ENCODE measurements around the gene ZBTB7C. TPM values are rescaled to one million over a fixed set of nuclear protein-coding genes. Genes with fewer than 3 reads are reported as not detected.

Gene ZBTB7C
- polyA plus RNA-seq, 2 donors: 20.6 to 24.5 TPM

- 83 to 91% methylated on average over 8 to 10 of the region's 10 CpGs for WGBS, 2 donors
- Histone ChIP-seq H3K27ac (ENCODE audit: low read depth in 2 of 2, low read length in 1 of 2) (peak overlapping the region; percentile 92 to 93), H3K4me3 (ENCODE audit: low read depth in 1 of 2, low read length in 2 of 2) (no peak overlapping the region), H3K36me3 (ENCODE audit: control insufficient read depth in 2 of 2, insufficient read depth in 2 of 2, low read length in 1 of 2) (no peaks in the 10 kb centered on the region), H3K27me3 (ENCODE audit: control insufficient read depth in 1 of 2, insufficient read depth in 2 of 2, low read length in 2 of 2) (no peaks in the 10 kb centered on the region), H3K4me1 (ENCODE audit: control insufficient read depth in 2 of 2, insufficient read depth in 2 of 2, low read length in 1 of 2) (peaks cover 0 to 28% of the 10 kb centered on the region in 2 donors), H3K9me3 (ENCODE audit: control insufficient read depth in 2 of 2, insufficient read depth in 1 of 2, low read depth in 1 of 2, low read length in 1 of 2) (no peaks in the 10 kb centered on the region)
Measured at GRCh38 chr18:48140731-48141130, 268.5 kb downstream of the ZBTB7C start.

- no peaks in the 10 kb centered on the region for H3K36me3 ChIP-seq (ENCODE audit: control insufficient read depth in 2 of 2, insufficient read depth in 2 of 2, low read length in 1 of 2)
- H3K9me3 ChIP-seq (ENCODE audit: control insufficient read depth in 2 of 2, insufficient read depth in 1 of 2, low read depth in 1 of 2, low read length in 1 of 2): no peaks in the 10 kb centered on the region
- WGBS, 2 donors: 32 to 38% methylated on average over 14 of the region's 14 CpGs
- peaks cover 0 to 28% of the 10 kb centered on the region in 2 donors for H3K4me1 ChIP-seq (ENCODE audit: control insufficient read depth in 2 of 2, insufficient read depth in 2 of 2, low read length in 1 of 2)
- no peaks in the 10 kb centered on the region for H3K27me3 ChIP-seq (ENCODE audit: control insufficient read depth in 1 of 2, insufficient read depth in 2 of 2, low read length in 2 of 2)
- peak overlapping the region; percentile 92 to 93 for H3K27ac ChIP-seq (ENCODE audit: low read depth in 2 of 2, low read length in 1 of 2)
- no peak overlapping the region for H3K4me3 ChIP-seq (ENCODE audit: low read depth in 1 of 2, low read length in 2 of 2)
Measured at GRCh38 chr18:48139431-48140347, 269.5 kb downstream of the ZBTB7C start.

GRCh38 chr18:48138660-48139430 is 270.3 kb downstream of the ZBTB7C start:
- Histone ChIP-seq H3K4me3 (ENCODE audit: low read depth in 1 of 2, low read length in 2 of 2) (no peak overlapping the region), H3K4me1 (ENCODE audit: control insufficient read depth in 2 of 2, insufficient read depth in 2 of 2, low read length in 1 of 2) (peaks cover 0 to 28% of the 10 kb centered on the region in 2 donors), H3K27ac (ENCODE audit: low read depth in 2 of 2, low read length in 1 of 2) (peak overlapping the region; percentile 92 to 93), H3K9me3 (ENCODE audit: control insufficient read depth in 2 of 2, insufficient read depth in 1 of 2, low read depth in 1 of 2, low read length in 1 of 2) (no peaks in the 10 kb centered on the region), H3K27me3 (ENCODE audit: control insufficient read depth in 1 of 2, insufficient read depth in 2 of 2, low read length in 2 of 2) (no peaks in the 10 kb centered on the region), H3K36me3 (ENCODE audit: control insufficient read depth in 2 of 2, insufficient read depth in 2 of 2, low read length in 1 of 2) (no peaks in the 10 kb centered on the region)
- WGBS, 2 donors: 51 to 60% methylated on average over 7 of the region's 7 CpGs

- Histone ChIP-seq H3K4me1 (ENCODE audit: control insufficient read depth in 2 of 2, insufficient read depth in 2 of 2, low read length in 1 of 2) (peaks cover 0 to 28% of the 10 kb centered on the region in 2 donors), H3K4me3 (ENCODE audit: low read depth in 1 of 2, low read length in 2 of 2) (no peak overlapping the region), H3K9me3 (ENCODE audit: control insufficient read depth in 2 of 2, insufficient read depth in 1 of 2, low read depth in 1 of 2, low read length in 1 of 2) (no peaks in the 10 kb centered on the region), H3K27ac (ENCODE audit: low read depth in 2 of 2, low read length in 1 of 2) (peak overlapping the region; percentile 87 to 92), H3K27me3 (ENCODE audit: control insufficient read depth in 1 of 2, insufficient read depth in 2 of 2, low read length in 2 of 2) (no peaks in the 10 kb centered on the region), H3K36me3 (ENCODE audit: control insufficient read depth in 2 of 2, insufficient read depth in 2 of 2, low read length in 1 of 2) (no peaks in the 10 kb centered on the region)
- WGBS, 2 donors: 44 to 56% methylated on average over 4 of the region's 4 CpGs
Measured at GRCh38 chr18:48138210-48138609, 271.0 kb downstream of the ZBTB7C start.

GRCh38 chr18:48137374-48138081 is 271.7 kb downstream of the ZBTB7C start:
- no peaks in the 10 kb centered on the region for H3K27me3 ChIP-seq (ENCODE audit: control insufficient read depth in 1 of 2, insufficient read depth in 2 of 2, low read length in 2 of 2)
- H3K4me1 ChIP-seq (ENCODE audit: control insufficient read depth in 2 of 2, insufficient read depth in 2 of 2, low read length in 1 of 2): peaks cover 2 to 26% of the 10 kb centered on the region in 2 donors
- 37 to 40% methylated on average over 10 of the region's 10 CpGs for WGBS, 2 donors

GRCh38 chr18:48136827-48137373 is 272.3 kb downstream of the ZBTB7C start:
- peak overlapping the region; percentile 76 to 85 for H3K4me3 ChIP-seq (ENCODE audit: low read depth in 1 of 2, low read length in 2 of 2)
- no peaks in the 10 kb centered on the region for H3K36me3 ChIP-seq (ENCODE audit: control insufficient read depth in 2 of 2, insufficient read depth in 2 of 2, low read length in 1 of 2)
- H3K9me3 ChIP-seq (ENCODE audit: control insufficient read depth in 2 of 2, insufficient read depth in 1 of 2, low read depth in 1 of 2, low read length in 1 of 2): no peaks in the 10 kb centered on the region
- peaks cover 2 to 19% of the 10 kb centered on the region in 2 donors for H3K4me1 ChIP-seq (ENCODE audit: control insufficient read depth in 2 of 2, insufficient read depth in 2 of 2, low read length in 1 of 2)
- 4% methylated on average over 51 of the region's 51 CpGs for WGBS, 2 donors
- H3K27me3 ChIP-seq (ENCODE audit: control insufficient read depth in 1 of 2, insufficient read depth in 2 of 2, low read length in 2 of 2): no peaks in the 10 kb centered on the region
- peak overlapping the region; percentile 88 to 92 for H3K27ac ChIP-seq (ENCODE audit: low read depth in 2 of 2, low read length in 1 of 2)

More at GRCh38 chr18:48137374-48138081, 271.7 kb downstream of the ZBTB7C start:
- Histone ChIP-seq H3K27ac (ENCODE audit: low read depth in 2 of 2, low read length in 1 of 2) (peak overlapping the region; percentile 88 to 92), H3K36me3 (ENCODE audit: control insufficient read depth in 2 of 2, insufficient read depth in 2 of 2, low read length in 1 of 2) (no peaks in the 10 kb centered on the region), H3K9me3 (ENCODE audit: control insufficient read depth in 2 of 2, insufficient read depth in 1 of 2, low read depth in 1 of 2, low read length in 1 of 2) (no peaks in the 10 kb centered on the region), H3K4me3 (ENCODE audit: low read depth in 1 of 2, low read length in 2 of 2) (peak overlapping the region; percentile 76 to 85)

GRCh38 chr18:48136051-48136826 is 272.9 kb downstream of the ZBTB7C start:
- WGBS, 2 donors: 1% methylated on average over 64 to 65 of the region's 65 CpGs
- Histone ChIP-seq H3K27ac (ENCODE audit: low read depth in 2 of 2, low read length in 1 of 2) (peak overlapping the region; percentile 88 to 92), H3K27me3 (ENCODE audit: control insufficient read depth in 1 of 2, insufficient read depth in 2 of 2, low read length in 2 of 2) (no peaks in the 10 kb centered on the region), H3K9me3 (ENCODE audit: control insufficient read depth in 2 of 2, insufficient read depth in 1 of 2, low read depth in 1 of 2, low read length in 1 of 2) (no peaks in the 10 kb centered on the region), H3K4me3 (ENCODE audit: low read depth in 1 of 2, low read length in 2 of 2) (peak overlapping the region; percentile 76 to 85), H3K4me1 (ENCODE audit: control insufficient read depth in 2 of 2, insufficient read depth in 2 of 2, low read length in 1 of 2) (peaks cover 2 to 18% of the 10 kb centered on the region in 2 donors), H3K36me3 (ENCODE audit: control insufficient read depth in 2 of 2, insufficient read depth in 2 of 2, low read length in 1 of 2) (no peaks in the 10 kb centered on the region)

GRCh38 chr18:48135436-48135966 is 273.7 kb downstream of the ZBTB7C start:
- Histone ChIP-seq H3K27me3 (ENCODE audit: control insufficient read depth in 1 of 2, insufficient read depth in 2 of 2, low read length in 2 of 2) (no peaks in the 10 kb centered on the region), H3K27ac (ENCODE audit: low read depth in 2 of 2, low read length in 1 of 2) (peak overlapping the region; percentile 88 to 92), H3K36me3 (ENCODE audit: control insufficient read depth in 2 of 2, insufficient read depth in 2 of 2, low read length in 1 of 2) (no peaks in the 10 kb centered on the region), H3K9me3 (ENCODE audit: control insufficient read depth in 2 of 2, insufficient read depth in 1 of 2, low read depth in 1 of 2, low read length in 1 of 2) (no peaks in the 10 kb centered on the region), H3K4me1 (ENCODE audit: control insufficient read depth in 2 of 2, insufficient read depth in 2 of 2, low read length in 1 of 2) (peaks cover 2 to 14% of the 10 kb centered on the region in 2 donors), H3K4me3 (ENCODE audit: low read depth in 1 of 2, low read length in 2 of 2) (peak overlapping the region; percentile 76 to 85)
- WGBS, 2 donors: 13 to 20% methylated on average over 14 of the region's 14 CpGs
